Inflammatory macrophage treated with lipopolysaccharide for 4 hours (primary cell): ENCODE results near the gene LTF.
A peak's percentile ranks its signal among the peaks of the same experiment; 100 is the strongest.
"Not testable (repeated sequence)": the region's sequence is repeated elsewhere in the genome, so short reads cannot be mapped to it uniquely, and the experiment has no call there.

Experiments
- DNase-seq: peaks from one replicate; pipeline ENCODE4 v3.0.0-alpha.2; 2020

The LTF gene

GRCh38 chr3:46393011-46393410 lies 71.7 kb downstream of the LTF start:
- no peak for DNase-seq

DNA sequence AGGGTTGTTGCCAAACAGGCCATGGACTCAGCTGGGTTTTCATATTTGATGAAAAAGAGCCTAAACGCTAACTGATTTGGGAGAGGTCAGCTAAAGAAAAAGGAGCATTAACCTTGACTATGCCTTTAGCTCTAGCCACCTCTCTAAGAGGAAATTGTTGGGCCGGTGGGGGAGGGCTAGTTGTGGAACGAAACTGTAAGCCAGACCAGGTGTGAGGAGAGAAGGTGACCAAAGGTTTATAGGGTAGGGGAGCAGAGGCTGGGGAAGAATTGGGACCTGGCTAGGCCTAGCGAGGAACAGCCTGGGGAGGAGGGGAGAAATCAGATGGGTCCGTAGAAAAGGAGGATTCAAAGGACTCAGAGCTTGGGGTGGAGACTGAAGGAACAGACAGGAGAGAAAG lies 73.2 kb downstream of the LTF start:
- DNase-seq, result not testable (repeated sequence)

- no peak for DNase-seq
These were observed 75.4 kb downstream of the LTF start for GRCh38 chr3:46389306-46389705.

GRCh38 chr3:46388847-46389246 lies 75.9 kb downstream of the LTF start:
- DNase-seq, result not testable (repeated sequence)

DNA sequence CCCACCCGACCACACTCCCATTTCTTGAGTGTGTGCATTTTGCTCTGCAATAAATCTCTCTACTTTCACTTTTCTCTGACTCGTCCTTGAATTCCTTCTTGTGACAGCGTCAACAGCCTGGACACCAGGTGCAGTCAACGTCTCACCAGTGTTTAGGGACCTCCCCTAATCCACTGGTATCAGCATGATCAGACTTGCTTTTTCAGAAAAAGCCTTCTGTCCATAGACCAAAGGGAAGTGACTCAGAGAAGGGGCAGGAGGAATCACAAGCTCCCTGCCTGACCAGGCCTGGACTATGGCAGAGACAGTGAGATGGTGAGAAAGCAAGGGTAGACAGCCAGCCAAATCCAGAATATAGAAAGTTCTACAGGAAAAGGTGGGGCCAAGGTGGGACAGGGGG lies 78.5 kb downstream of the LTF start:
- DNase-seq, result peak; percentile 90
